ENCODE measurements around the gene INO80E.
A peak's percentile ranks its signal among the peaks of the same experiment; 100 is the strongest.

The INO80E gene

DNA sequence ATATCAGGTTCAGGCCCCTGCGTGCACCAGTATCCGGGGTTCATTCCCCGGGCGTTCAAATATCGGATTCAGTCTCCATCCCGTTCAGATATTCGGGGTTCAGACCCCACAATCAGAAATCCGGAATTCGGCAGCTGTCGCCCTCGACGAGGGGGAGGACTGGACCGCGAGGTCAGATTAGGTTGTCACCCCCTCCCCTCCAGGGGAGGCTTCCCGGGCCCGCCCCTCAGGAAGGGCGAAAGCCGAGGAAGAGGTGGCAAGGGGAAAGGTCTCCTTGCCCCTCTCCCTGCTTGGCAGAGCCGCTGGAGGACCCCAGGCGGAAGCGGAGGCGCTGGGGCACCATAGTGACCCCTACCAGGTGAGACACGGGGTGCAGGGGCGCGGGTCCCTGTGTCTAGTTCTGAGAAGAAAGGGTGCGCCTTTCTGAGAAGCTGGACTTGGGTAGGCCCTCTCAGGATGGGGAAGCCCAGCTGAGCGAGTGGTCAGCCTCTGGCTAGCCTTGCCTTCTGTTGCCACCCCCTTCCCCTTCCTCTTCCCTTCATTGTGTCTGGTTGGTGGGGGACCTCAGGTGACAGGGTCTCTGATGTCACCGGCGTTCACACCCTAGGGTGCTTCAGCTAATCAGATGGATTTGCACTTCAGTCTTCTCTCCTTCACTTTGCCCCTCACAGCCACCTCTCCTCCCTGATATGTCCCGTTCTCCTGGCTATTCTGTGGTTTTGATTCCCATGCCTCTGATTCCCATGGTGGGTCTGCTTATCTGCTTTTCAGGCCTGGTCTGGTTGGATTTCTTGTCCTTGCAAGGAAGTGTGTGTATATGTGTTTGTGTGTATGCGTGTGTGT lies 21.5 kb upstream of the INO80E start:
- no peaks in the 10 kb centered on the region for H3K27me3 Mint-ChIP-seq (ENCODE audit: low read depth)
- TF ChIP-seq, protein P1, sequence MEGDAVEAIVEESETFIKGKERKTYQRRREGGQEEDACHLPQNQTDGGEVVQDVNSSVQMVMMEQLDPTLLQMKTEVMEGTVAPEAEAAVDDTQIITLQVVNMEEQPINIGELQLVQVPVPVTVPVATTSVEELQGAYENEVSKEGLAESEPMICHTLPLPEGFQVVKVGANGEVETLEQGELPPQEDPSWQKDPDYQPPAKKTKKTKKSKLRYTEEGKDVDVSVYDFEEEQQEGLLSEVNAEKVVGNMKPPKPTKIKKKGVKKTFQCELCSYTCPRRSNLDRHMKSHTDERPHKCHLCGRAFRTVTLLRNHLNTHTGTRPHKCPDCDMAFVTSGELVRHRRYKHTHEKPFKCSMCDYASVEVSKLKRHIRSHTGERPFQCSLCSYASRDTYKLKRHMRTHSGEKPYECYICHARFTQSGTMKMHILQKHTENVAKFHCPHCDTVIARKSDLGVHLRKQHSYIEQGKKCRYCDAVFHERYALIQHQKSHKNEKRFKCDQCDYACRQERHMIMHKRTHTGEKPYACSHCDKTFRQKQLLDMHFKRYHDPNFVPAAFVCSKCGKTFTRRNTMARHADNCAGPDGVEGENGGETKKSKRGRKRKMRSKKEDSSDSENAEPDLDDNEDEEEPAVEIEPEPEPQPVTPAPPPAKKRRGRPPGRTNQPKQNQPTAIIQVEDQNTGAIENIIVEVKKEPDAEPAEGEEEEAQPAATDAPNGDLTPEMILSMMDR (IDR thresholded peaks at IDR 0.05; ENCODE audit: unreplicated experiment in 3 of 3), result no peak
- peaks cover 27% of the 10 kb centered on the region for H3K4me1 Mint-ChIP-seq
- H3K27ac Mint-ChIP-seq, result peak overlapping the region; percentile 73 to 97 (median 95)
- H3K36me3 Mint-ChIP-seq (ENCODE audit: low read depth), result peaks cover 46% of the 10 kb centered on the region
- H3K9me3 Mint-ChIP-seq, result peaks cover 5% of the 10 kb centered on the region
- H3K4me3 Mint-ChIP-seq, result peak overlapping the region; percentile 95 to 100 (median 96)

GRCh38 chr16:29975134-29975538 lies 20.9 kb upstream of the INO80E start:
- TF ChIP-seq, protein P1 (IDR thresholded peaks at IDR 0.05; ENCODE audit: unreplicated experiment in 3 of 3), result no peak
- H3K27me3 Mint-ChIP-seq (ENCODE audit: low read depth), result no peaks in the 10 kb centered on the region
- peaks cover 27% of the 10 kb centered on the region for H3K4me1 Mint-ChIP-seq
- H3K27ac Mint-ChIP-seq, result peak overlapping the region; percentile 51 to 79 (median 73)
- peaks cover 48% of the 10 kb centered on the region for H3K36me3 Mint-ChIP-seq (ENCODE audit: low read depth)
- H3K4me3 Mint-ChIP-seq, result peak overlapping the region; percentile 95 to 100 (median 96)
- H3K9me3 Mint-ChIP-seq, result peaks cover 5% of the 10 kb centered on the region

DNA sequence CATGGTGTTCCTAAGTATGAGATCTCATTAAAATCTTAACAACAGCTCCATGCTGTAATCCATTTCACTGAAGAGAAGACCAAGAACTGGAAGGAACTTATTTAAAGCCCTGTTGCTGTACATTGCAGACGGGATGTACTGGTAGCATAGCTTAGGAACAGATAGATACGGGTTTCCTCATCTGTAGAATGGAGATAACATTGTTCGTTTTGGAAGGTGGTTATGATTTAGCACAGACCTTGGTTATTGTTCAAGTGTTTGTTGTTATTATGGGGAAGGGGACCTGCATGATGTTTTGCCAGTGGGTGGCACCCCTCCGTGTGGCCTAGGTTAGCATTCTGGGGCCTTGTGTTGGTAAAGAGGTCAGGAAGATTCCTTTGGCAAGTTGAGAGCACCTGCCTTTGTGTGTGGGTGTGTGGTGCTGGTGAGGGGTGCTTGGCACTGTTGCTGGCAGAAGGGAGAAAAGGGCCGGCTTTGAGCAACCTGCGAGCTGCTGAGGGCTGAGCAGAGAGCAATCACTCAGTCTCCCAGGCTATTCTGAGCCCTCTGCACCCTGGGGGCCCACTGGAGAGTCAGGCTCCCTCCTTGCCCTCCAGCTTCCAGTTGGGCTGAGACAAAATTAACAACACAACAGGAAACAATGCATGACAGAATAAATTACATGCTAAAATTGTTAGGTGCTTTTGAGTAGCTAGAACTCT lies 20.1 kb upstream of the INO80E start:
- H3K27ac Mint-ChIP-seq, result peak overlapping the region; percentile 25 to 75 (median 63)
- peaks cover 5% of the 10 kb centered on the region for H3K9me3 Mint-ChIP-seq
- H3K4me3 Mint-ChIP-seq, result peak overlapping the region; percentile 95 to 100 (median 96)
- no peaks in the 10 kb centered on the region for H3K27me3 Mint-ChIP-seq (ENCODE audit: low read depth)
- TF ChIP-seq, protein P1 (IDR thresholded peaks at IDR 0.05; ENCODE audit: unreplicated experiment in 3 of 3), result no peak
- H3K36me3 Mint-ChIP-seq (ENCODE audit: low read depth), result peaks cover 49% of the 10 kb centered on the region
- H3K4me1 Mint-ChIP-seq, result peaks cover 27% of the 10 kb centered on the region

DNA sequence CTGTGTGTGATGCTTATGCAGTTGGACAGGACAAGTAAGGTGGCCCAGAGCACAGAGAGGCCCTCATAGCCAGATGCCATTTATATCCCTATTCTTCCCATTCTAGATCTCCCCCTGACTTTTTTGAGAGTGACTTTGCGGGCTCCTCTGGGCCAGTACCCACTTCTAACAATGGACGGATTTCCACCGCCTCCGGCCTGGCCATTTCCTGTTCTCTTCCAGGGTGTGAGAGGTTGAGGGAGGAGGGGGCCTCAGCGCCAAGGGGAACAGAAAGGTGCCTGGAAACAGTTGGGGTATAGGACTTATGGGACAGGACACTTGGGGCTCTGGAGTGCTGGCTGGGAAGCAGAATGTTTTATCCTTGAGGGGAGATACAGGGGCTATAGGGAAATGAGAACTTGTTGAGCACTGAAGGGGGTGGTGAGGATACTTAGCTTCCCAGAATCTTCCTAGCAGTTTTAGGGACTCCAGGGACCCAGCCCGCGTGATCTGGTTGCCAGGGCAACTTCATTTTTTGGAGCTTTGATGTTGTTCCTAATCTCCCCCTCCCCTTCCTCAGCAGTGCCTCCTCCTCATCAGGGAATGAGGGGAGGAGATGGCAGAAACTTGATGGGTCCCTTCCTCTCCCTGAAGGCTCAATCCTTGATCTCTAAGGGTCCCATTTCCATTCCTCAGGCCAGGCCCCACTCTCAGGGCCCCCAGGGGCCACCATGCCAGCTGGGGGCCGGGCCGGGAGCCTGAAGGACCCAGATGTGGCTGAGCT lies 18.8 kb upstream of the INO80E start:
- H3K9me3 Mint-ChIP-seq, result peaks cover 5% of the 10 kb centered on the region
- peaks cover 27% of the 10 kb centered on the region for H3K4me1 Mint-ChIP-seq
- H3K4me3 Mint-ChIP-seq, result peak overlapping the region; percentile 95 to 100 (median 96)
- H3K36me3 Mint-ChIP-seq (ENCODE audit: low read depth), result peaks cover 44% of the 10 kb centered on the region
- TF ChIP-seq, protein P1 (IDR thresholded peaks at IDR 0.05; ENCODE audit: unreplicated experiment in 3 of 3), result no peak
- peak overlapping the region; percentile 39 to 75 (median 63) for H3K27ac Mint-ChIP-seq
- no peaks in the 10 kb centered on the region for H3K27me3 Mint-ChIP-seq (ENCODE audit: low read depth)

DNA sequence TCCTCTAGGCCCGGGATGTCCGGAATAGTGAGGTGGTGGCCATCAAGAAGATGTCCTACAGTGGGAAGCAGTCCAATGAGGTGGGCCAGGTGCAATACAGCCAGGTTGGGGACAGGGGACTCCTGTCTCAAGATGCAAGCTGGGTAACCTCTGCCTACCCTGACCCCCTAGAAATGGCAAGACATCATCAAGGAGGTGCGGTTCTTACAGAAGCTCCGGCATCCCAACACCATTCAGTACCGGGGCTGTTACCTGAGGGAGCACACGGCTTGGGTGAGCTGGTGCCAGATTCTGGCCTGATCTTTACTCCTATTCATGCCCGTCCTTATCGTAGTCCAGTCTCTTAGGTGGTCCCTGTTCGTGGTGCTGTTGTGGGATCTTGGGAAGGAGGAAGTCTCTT lies 18.0 kb upstream of the INO80E start:
- peaks cover 2% of the 10 kb centered on the region for H3K9me3 Mint-ChIP-seq
- H3K4me3 Mint-ChIP-seq, result peak overlapping the region; percentile 42 to 58 (median 51)
- H3K36me3 Mint-ChIP-seq (ENCODE audit: low read depth), result peaks cover 41% of the 10 kb centered on the region
- H3K27ac Mint-ChIP-seq, result no peak overlapping the region
- H3K27me3 Mint-ChIP-seq (ENCODE audit: low read depth), result no peaks in the 10 kb centered on the region
- H3K4me1 Mint-ChIP-seq, result peaks cover 27% of the 10 kb centered on the region
- TF ChIP-seq, protein P1 (IDR thresholded peaks at IDR 0.05; ENCODE audit: unreplicated experiment in 3 of 3), result no peak

All from nephron (organoid).